SU-DHL-6 (cell line): ENCODE measurements around the gene CDX2.
"Not testable (repeated sequence)": the region's sequence is repeated elsewhere in the genome, so short reads cannot be mapped to it uniquely, and the experiment has no call there.

Experiments used
- H2AFZ ChIP-seq: fragments of 200-600 bp; sonication (generic); 2 replicates; pipeline ENCODE4 v1.6.1; 2014; ENCODE audit warnings: low read depth, mild to moderate bottlenecking, moderate library complexity, mixed read lengths, antibody characterized with exemption, low read length; ENCODE audit not compliant: severe bottlenecking
- H3F3A ChIP-seq: fragments of 200-600 bp; shearing (Covaris generic); 2 replicates; pipeline ENCODE4 v1.6.0; 2016; ENCODE audit warnings: antibody characterized with exemption, mild to moderate bottlenecking; ENCODE audit not compliant: insufficient read depth
- H3K27ac ChIP-seq: fragments of 200-600 bp; sonication (generic); 2 replicates; pipeline ENCODE4 v1.5.1; 2016; ENCODE audit warnings: low read depth, mild to moderate bottlenecking, low read length, moderate library complexity, mixed read lengths
- H3K27me3 ChIP-seq: fragments of 200-600 bp; sonication (generic), shearing (Covaris generic); 2 replicates; pipeline ENCODE4 v1.6.0; 2014; ENCODE audit warnings: mild to moderate bottlenecking, low read length
- H3K36me3 ChIP-seq: fragments of 200-600 bp; sonication (generic); 2 replicates; pipeline ENCODE4 v1.6.1; 2014; ENCODE audit warnings: mild to moderate bottlenecking, low read length, mixed read lengths
- H3K4me2 ChIP-seq: fragments of 300-600, 200-600 bp; shearing (Covaris generic), sonication (generic); 2 replicates; pipeline ENCODE4 v1.6.0; 2014; ENCODE audit warnings: low read length, low read depth, mild to moderate bottlenecking; ENCODE audit not compliant: poor library complexity, severe bottlenecking
- H3K4me3 ChIP-seq: fragments of 200-600 bp; sonication (generic); 2 replicates; pipeline ENCODE4 v1.5.1; 2014; ENCODE audit warnings: antibody characterized with exemption, low read length, mild to moderate bottlenecking, mixed read lengths; ENCODE audit not compliant: insufficient read depth, poor library complexity, severe bottlenecking
- H3K79me2 ChIP-seq: fragments of 200-600 bp; sonication (generic); 2 replicates; pipeline ENCODE4 v1.6.1; 2014; ENCODE audit warnings: mild to moderate bottlenecking, low read length, moderate library complexity; ENCODE audit not compliant: insufficient read depth
- H3K9ac ChIP-seq: fragments of 200-600 bp; sonication (generic); 2 replicates; pipeline ENCODE4 v1.7.0; 2014; ENCODE audit warnings: mild to moderate bottlenecking, low read length
- H3K9me2 ChIP-seq: fragments of 200-600 bp; sonication (generic); replicated peaks from 2 replicates; pipeline ENCODE4 v1.6.1; 2014; ENCODE audit warnings: low read length; ENCODE audit not compliant: insufficient read depth
- H3K9me3 ChIP-seq: fragments of 200-600 bp; sonication (generic); 2 replicates; pipeline ENCODE4 v1.6.1; 2014; ENCODE audit warnings: low read length, mixed read lengths; ENCODE audit not compliant: insufficient read depth
- H4K20me1 ChIP-seq: fragments of 200-600 bp; sonication (generic); 2 replicates; pipeline ENCODE4 v1.6.1; 2014; ENCODE audit warnings: low read depth, mild to moderate bottlenecking, antibody characterized with exemption, low read length, moderate library complexity, mixed read lengths
- CTCF ChIP-seq: fragments of 200-600 bp; sonication (generic); IDR thresholded peaks from one replicate; pipeline ENCODE4 v1.5.1; 2017; ENCODE audit warnings: antibody characterized with exemption, mild to moderate bottlenecking, low read length, moderate library complexity; ENCODE audit not compliant: insufficient read depth, poor library complexity, severe bottlenecking
- EZH2phosphoT487 ChIP-seq: fragments of 200-600 bp; sonication (generic), shearing (Covaris generic); conservative IDR thresholded peaks from 2 replicates; pipeline ENCODE4 v1.6.1; 2018; ENCODE audit warnings: mild to moderate bottlenecking, antibody characterized with exemption, low read length, moderate library complexity, mixed read lengths

Gene CDX2

GRCh38 chr13:27964741-27965323 is 4.3 kb downstream of the CDX2 start:
- Histone ChIP-seq H3K9me3 (no peaks in the 10 kb centered on the region), H3K4me3 (no peak overlapping the region), H3K27ac (no peak overlapping the region), H3K4me2 (no peak overlapping the region), H3K79me2 (no peaks in the 10 kb centered on the region), H4K20me1 (no peaks in the 10 kb centered on the region), H3K9me2 (no peaks in the 10 kb centered on the region), H3K36me3 (no peaks in the 10 kb centered on the region), H2AFZ (no peak overlapping the region), H3F3A (no peaks in the 10 kb centered on the region), H3K9ac (no peak overlapping the region), H3K27me3 (no peaks in the 10 kb centered on the region)
- no peak for TF ChIP-seq EZH2phosphoT487
- no peak for TF ChIP-seq CTCF

DNA sequence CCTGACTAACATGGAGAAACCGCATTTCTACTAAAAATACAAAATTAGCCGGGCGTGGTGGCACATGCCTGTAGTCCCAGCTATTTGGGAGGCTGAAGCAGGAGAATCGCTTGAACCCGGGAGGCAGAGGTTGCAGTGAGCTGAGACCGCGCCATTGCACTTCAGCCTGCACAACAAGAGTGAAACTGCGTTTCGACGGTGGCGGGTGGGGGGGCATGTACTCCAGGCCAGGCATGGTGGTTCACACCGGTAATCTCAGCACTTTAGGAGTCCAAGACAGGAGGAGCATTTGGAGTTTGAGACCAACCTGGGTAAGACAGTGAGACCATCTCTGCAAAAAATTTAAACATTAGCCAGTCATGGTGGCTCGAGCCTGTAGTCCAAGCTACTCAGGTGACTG is 4.9 kb downstream of the CDX2 start:
- H3K27me3 ChIP-seq, H3F3A ChIP-seq, H3K9me3 ChIP-seq, H3K79me2 ChIP-seq, H3K36me3 ChIP-seq, H3K27ac ChIP-seq, H3K4me3 ChIP-seq, H4K20me1 ChIP-seq, H3K9ac ChIP-seq, H3K9me2 ChIP-seq, H2AFZ ChIP-seq, H3K4me2 ChIP-seq: not testable (repeated sequence)

GRCh38 chr13:27963491-27963890 is 5.6 kb downstream of the CDX2 start:
- no peak overlapping the region for H3K27ac ChIP-seq
- no peaks in the 10 kb centered on the region for H3F3A ChIP-seq
- no peak for TF ChIP-seq EZH2phosphoT487
- no peaks in the 10 kb centered on the region for H3K9me3 ChIP-seq
- H2AFZ ChIP-seq = no peak overlapping the region
- no peak overlapping the region for H3K9ac ChIP-seq
- no peaks in the 10 kb centered on the region for H3K9me2 ChIP-seq
- no peaks in the 10 kb centered on the region for H3K79me2 ChIP-seq
- H3K4me2 ChIP-seq = no peak overlapping the region
- H3K4me3 ChIP-seq = no peak overlapping the region
- no peaks in the 10 kb centered on the region for H3K27me3 ChIP-seq
- no peaks in the 10 kb centered on the region for H4K20me1 ChIP-seq
- H3K36me3 ChIP-seq = no peaks in the 10 kb centered on the region

GRCh38 chr13:27962982-27963381 is 6.1 kb downstream of the CDX2 start:
- Histone ChIP-seq H3K36me3 (no peaks in the 10 kb centered on the region), H3K27ac (no peak overlapping the region), H3K9me2 (no peaks in the 10 kb centered on the region), H3K9ac (no peak overlapping the region), H3K79me2 (no peaks in the 10 kb centered on the region), H2AFZ (no peak overlapping the region), H3F3A (no peaks in the 10 kb centered on the region), H3K4me2 (no peak overlapping the region), H3K9me3 (no peaks in the 10 kb centered on the region), H4K20me1 (no peaks in the 10 kb centered on the region), H3K27me3 (no peaks in the 10 kb centered on the region), H3K4me3 (no peak overlapping the region)
- TF ChIP-seq EZH2phosphoT487 = no peak
- TF ChIP-seq CTCF = no peak
